H1 (cell line): ENCODE measurements around the gene PRADC1. TPM values are rescaled to one million over a fixed set of nuclear protein-coding genes. Genes with fewer than 3 reads are reported as not detected.

Experiments
- CTCF ChIA-PET: fragments of 300-600 bp; sonication (Branson Sonifier 250); formaldehyde crosslinking; loops from one replicate; lab custom pipeline; 2021; ENCODE audit not compliant: partially characterized antibody; lab: Charles Lee
- POLR2A ChIA-PET: fragments of 300-600 bp; sonication (Branson Sonifier 250); formaldehyde crosslinking; loops from one replicate; lab custom pipeline; 2021; ENCODE audit warnings: inconsistent platforms; ENCODE audit not compliant: partially characterized antibody; lab: Charles Lee
- DNase-seq, 2 experiments: peaks; one replicate each; pipeline versions ENCODE4 v3.0.0 to v3.0.0-alpha.2; 2010 to 2022; ENCODE audit warnings: low spot score in 2 of 2, low read depth in 1 of 2, mixed read lengths in 1 of 2
- FAIRE-seq: peaks from 2 replicates; lab custom pipeline; 2011; peaks lifted over from hg19 to GRCh38; lab: Jason Lieb, UNC
- H2AFZ ChIP-seq: 2 replicates; pipeline ENCODE4 v1.8.1; 2012; ENCODE audit warnings: low read length, inconsistent platforms
- H2AK5ac ChIP-seq: 2 replicates; pipeline ENCODE4 v1.6.1; 2013; ENCODE audit warnings: low read depth, low read length
- H2BK120ac ChIP-seq: replicated peaks from 2 replicates; pipeline ENCODE3; 2013; ENCODE audit warnings: low read depth, low read length, inconsistent platforms
- H2BK12ac ChIP-seq: 2 replicates; pipeline ENCODE4 v1.6.1; 2013; ENCODE audit warnings: low read depth, low read length
- H2BK15ac ChIP-seq: 2 replicates; pipeline ENCODE4 v1.6.1; 2013; ENCODE audit warnings: low read length
- H2BK20ac ChIP-seq: 2 replicates; pipeline ENCODE4 v1.6.1; 2013; ENCODE audit warnings: low read length
- H2BK5ac ChIP-seq: 2 replicates; pipeline ENCODE4 v1.6.1; 2013; ENCODE audit warnings: low read depth, low read length
- H3K14ac ChIP-seq: 2 replicates; pipeline ENCODE4 v1.6.1; 2013; ENCODE audit warnings: inconsistent platforms; ENCODE audit not compliant: insufficient read length
- H3K18ac ChIP-seq: 2 replicates; pipeline ENCODE4 v1.6.1; 2013; ENCODE audit warnings: low read length; ENCODE audit errors: extremely low read depth
- H3K23ac ChIP-seq: 2 replicates; pipeline ENCODE4 v1.6.1; 2013; ENCODE audit warnings: inconsistent platforms; ENCODE audit not compliant: insufficient read length
- H3K23me2 ChIP-seq: 2 replicates; pipeline ENCODE4 v1.6.1; 2013; ENCODE audit warnings: low read depth, low read length
- H3K27ac ChIP-seq: 2 replicates; pipeline ENCODE4 v1.6.1; 2011; ENCODE audit warnings: low read depth, low read length, inconsistent platforms
- H3K27me3 ChIP-seq, 4 experiments: replicated peaks in 1 of 4; 1 replicate in 1 of 4; 2 replicates in 3 of 4; pipeline versions ENCODE4 v1.6.1 to v1.8.1; 2011 to 2013; ENCODE audit warnings: low read length in 3 of 4, mild to moderate bottlenecking in 3 of 4, inconsistent platforms in 2 of 4, mixed read lengths in 2 of 4, moderate library complexity in 1 of 4; ENCODE audit not compliant: control insufficient read depth in 3 of 4, insufficient read depth in 3 of 4; ENCODE audit errors: extremely low read depth in 1 of 4
- H3K36me3 ChIP-seq, 4 experiments: 2 replicates each; pipeline versions ENCODE4 v1.6.1 to v1.8.1; 2011 to 2013; ENCODE audit warnings: mild to moderate bottlenecking in 4 of 4, low read length in 3 of 4, moderate library complexity in 2 of 4, control low read depth in 1 of 4, inconsistent platforms in 1 of 4; ENCODE audit not compliant: insufficient read depth in 4 of 4, control insufficient read depth in 2 of 4
- H3K4ac ChIP-seq: replicated peaks from 2 replicates; pipeline ENCODE3; 2013; ENCODE audit warnings: low read length, low read depth, mixed read lengths, inconsistent platforms; ENCODE audit not compliant: insufficient read length
- H3K4me1 ChIP-seq, 4 experiments: replicated peaks in 1 of 4; 1 replicate in 1 of 4; 2 replicates in 3 of 4; pipeline versions ENCODE4 v1.6.1 to v1.8.1; 2011 to 2013; ENCODE audit warnings: low read length in 3 of 4, inconsistent platforms in 2 of 4, mixed read lengths in 1 of 4; ENCODE audit not compliant: insufficient read depth in 4 of 4, control insufficient read depth in 3 of 4
- H3K4me2 ChIP-seq, 2 experiments: 2 replicates each; pipeline versions ENCODE4 v1.6.1 to v1.8.1; 2011 to 2013; ENCODE audit warnings: low read depth in 2 of 2, low read length in 2 of 2, control low read depth in 1 of 2, inconsistent platforms in 1 of 2, mild to moderate bottlenecking in 1 of 2; ENCODE audit not compliant: insufficient read depth in 1 of 2
- H3K4me3 ChIP-seq, 4 experiments: fragments of 200-600, 300-600 bp in 1 of 4; sonication (generic), shearing (Covaris generic), sonication (Bioruptor Twin) in 1 of 4; 2 replicates each; pipeline versions ENCODE4 v1.5.1 to v1.8.1; 2011 to 2016; ENCODE audit warnings: low read length in 4 of 4, low read depth in 3 of 4, control low read depth in 2 of 4, inconsistent platforms in 2 of 4, mild to moderate bottlenecking in 2 of 4, mixed read lengths in 1 of 4, moderate library complexity in 1 of 4; ENCODE audit not compliant: insufficient read depth in 2 of 4; ENCODE audit errors: extremely low read depth in 1 of 4
- H3K56ac ChIP-seq: replicated peaks from 2 replicates; pipeline ENCODE3; 2013; ENCODE audit warnings: low read depth, mild to moderate bottlenecking, mixed read lengths, low read length, inconsistent platforms; ENCODE audit not compliant: insufficient read length
- H3K79me1 ChIP-seq: 2 replicates; pipeline ENCODE4 v1.6.1; 2013; ENCODE audit warnings: low read depth, low read length, control low read depth
- H3K79me2 ChIP-seq, 2 experiments: 2 replicates each; pipeline versions ENCODE4 v1.6.1 to v1.8.1; 2012 to 2013; ENCODE audit warnings: low read length in 2 of 2, mild to moderate bottlenecking in 2 of 2, inconsistent platforms in 1 of 2; ENCODE audit not compliant: insufficient read depth in 2 of 2, control insufficient read depth in 1 of 2
- H3K9ac ChIP-seq, 4 experiments: replicated peaks in 1 of 4; 1 replicate in 1 of 4; 2 replicates in 3 of 4; pipeline versions ENCODE4 v1.6.1 to v1.8.1; 2011 to 2013; ENCODE audit warnings: low read depth in 3 of 4, low read length in 3 of 4, control low read depth in 2 of 4, mild to moderate bottlenecking in 2 of 4, moderate library complexity in 2 of 4, inconsistent platforms in 1 of 4; ENCODE audit errors: extremely low read depth in 1 of 4
- H3K9me3 ChIP-seq, 2 experiments: 2 replicates each; pipeline versions ENCODE4 v1.6.1 to v1.8.1; 2012 to 2013; ENCODE audit warnings: mild to moderate bottlenecking in 2 of 2, moderate library complexity in 2 of 2, control low read depth in 1 of 2, inconsistent platforms in 1 of 2, low read depth in 1 of 2, low read length in 1 of 2, mixed read lengths in 1 of 2; ENCODE audit not compliant: insufficient read depth in 2 of 2
- H4K20me1 ChIP-seq, 2 experiments: replicated peaks in 1 of 2; 2 replicates each; pipeline versions ENCODE3 to v1.8.1; 2011 to 2013; ENCODE audit warnings: inconsistent platforms in 2 of 2, low read length in 2 of 2, mild to moderate bottlenecking in 1 of 2; ENCODE audit not compliant: insufficient read depth in 2 of 2, control insufficient read depth in 1 of 2
- H4K5ac ChIP-seq: 2 replicates; pipeline ENCODE4 v1.6.1; 2013; ENCODE audit warnings: low read length, low read depth, mixed read lengths, inconsistent platforms; ENCODE audit not compliant: insufficient read length
- H4K8ac ChIP-seq: 2 replicates; pipeline ENCODE4 v1.8.0; 2013; ENCODE audit warnings: mild to moderate bottlenecking, moderate library complexity, low read length, inconsistent platforms; ENCODE audit not compliant: insufficient read depth; ENCODE audit errors: extremely low read depth
- H4K91ac ChIP-seq: replicated peaks from 2 replicates; pipeline ENCODE3; 2013; ENCODE audit warnings: low read length, mixed read lengths, inconsistent platforms; ENCODE audit not compliant: insufficient read length
- SIRT6 ChIP-seq: IDR thresholded peaks from one replicate; pipeline ENCODE4 v1.7.1; 2012; ENCODE audit warnings: low read length, inconsistent platforms
- ZNF274 ChIP-seq: IDR thresholded peaks from 2 replicates; pipeline ENCODE4 v1.7.0; 2012; ENCODE audit warnings: low read length, borderline replicate concordance; ENCODE audit errors: extremely low read depth
- WGBS, 2 experiments: shearing (Covaris generic) in 1 of 2; methylation state at CpG; one replicate each; pipeline versions ENCODE4 v1.1.6 to v1.1.7; 2013 to 2015; ENCODE audit warnings: low lambda C conversion rate in 2 of 2, mixed read lengths in 2 of 2, inconsistent platforms in 1 of 2, low coverage in 1 of 2, missing lambda C conversion rate in 1 of 2; ENCODE audit not compliant: insufficient replicate concordance in 2 of 2, insufficient coverage in 1 of 2, insufficient read length in 1 of 2; ENCODE audit errors: extremely low coverage in 1 of 2, missing lambda C conversion rate in 1 of 2; 5-methylcytosine and 5-hydroxymethylcytosine counted together
- polyA plus RNA-seq, 7 experiments: library from polyadenylated mRNA; depleted of rRNA in 3 of 7; stranded (reverse) in 5 of 7; unstranded in 2 of 7; fragments of >200 nt in 5 of 7; fragments of 200-250 nt in 2 of 7; gene quantifications; 1 replicate in 5 of 7; 2 replicates in 1 of 7; 4 replicates in 1 of 7; pipeline versions ENCODE4 v1.2.1 to v1.2.3, GENCODE V29; 2011 to 2013; ENCODE audit warnings: missing spikeins in 2 of 7, mixed read lengths in 2 of 7
- total RNA-seq: library from RNA; stranded (reverse); fragmentation: NEBNext Ultra II Directional; extraction: Animal tissue kit (Norgen Biotek cat#: 25700); gene quantifications from 2 replicates; pipeline ENCODE4 v1.2.1, GENCODE V29; 2021
- TF ChIP-seq, protein P1 (sequence below), 3 experiments: IDR thresholded peaks; 1 replicate in 2 of 3; 2 replicates in 1 of 3; pipeline versions ENCODE4 v1.5.1 to v1.6.1; 2011; ENCODE audit warnings: low read length in 3 of 3, mild to moderate bottlenecking in 3 of 3, inconsistent platforms in 2 of 3, low read depth in 1 of 3, moderate library complexity in 1 of 3; ENCODE audit not compliant: insufficient read depth in 1 of 3; ENCODE audit errors: control extremely low read depth in 1 of 3

Gene PRADC1
- total and polyA plus RNA-seq, 2 of the 8 experiments (the other 6 are each of a cell fraction or from before 2014, with no cell fraction given) = 8.9 to 13.1 TPM

DNA sequence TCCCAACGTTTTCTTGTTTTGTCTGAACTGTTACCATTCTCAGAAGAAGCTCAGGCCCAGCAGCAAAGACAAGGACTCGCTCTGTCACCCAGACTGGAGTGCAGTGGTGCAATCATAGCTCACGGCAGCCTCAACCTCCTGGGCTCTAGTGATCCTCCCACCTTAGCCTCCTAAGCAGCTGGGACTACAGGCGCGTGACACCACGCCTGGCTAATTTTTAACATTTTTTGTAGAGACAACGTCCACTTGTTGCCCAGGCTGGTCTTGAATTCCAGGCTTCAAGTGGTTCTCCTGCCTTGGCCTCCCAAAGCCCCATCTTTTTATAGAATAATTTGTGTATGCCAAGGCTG lies 21.0 kb downstream of the PRADC1 start:
- Histone ChIP-seq H3K4me2 (no peak overlapping the region), H3K9ac (no peak overlapping the region), H3K23ac (no peak overlapping the region), H3K27ac (no peak overlapping the region), H3K36me3 (no peaks in the 10 kb centered on the region), H2BK20ac (no peak overlapping the region), H3K79me2 (peaks cover 5 to 23% of the 10 kb centered on the region in 2 experiments), H2BK5ac (no peak overlapping the region), H2BK15ac (no peak overlapping the region), H4K8ac (no peak overlapping the region), H3K27me3 (peaks cover 0 to 4% (median 2%) of the 10 kb centered on the region in 4 experiments; a peak in 1 of 7 replicates), H3K56ac (no peak overlapping the region), H4K20me1 (no peaks in the 10 kb centered on the region), H3K9me3 (no peaks in the 10 kb centered on the region), H3K4ac (no peak overlapping the region), H3K18ac (no peak overlapping the region), H3K14ac (no peak overlapping the region), H3K4me3 (no peak overlapping the region), H3K23me2 (peaks cover 3% of the 10 kb centered on the region; the same call in 1 of the 2 replicates), H2AFZ (no peak overlapping the region), H4K5ac (no peak overlapping the region), H3K4me1 (peaks cover 0 to 3% (median 2%) of the 10 kb centered on the region in 4 experiments; a peak in 3 of 7 replicates), H2AK5ac (no peak overlapping the region), H3K79me1 (peaks cover 3% of the 10 kb centered on the region; the same call in 1 of the 2 replicates), H2BK12ac (no peak overlapping the region), H2BK120ac (no peak overlapping the region), H4K91ac (no peak overlapping the region)
- FAIRE-seq (no peak), DNase-seq (no peak)
- TF ChIP-seq, protein P1, sequence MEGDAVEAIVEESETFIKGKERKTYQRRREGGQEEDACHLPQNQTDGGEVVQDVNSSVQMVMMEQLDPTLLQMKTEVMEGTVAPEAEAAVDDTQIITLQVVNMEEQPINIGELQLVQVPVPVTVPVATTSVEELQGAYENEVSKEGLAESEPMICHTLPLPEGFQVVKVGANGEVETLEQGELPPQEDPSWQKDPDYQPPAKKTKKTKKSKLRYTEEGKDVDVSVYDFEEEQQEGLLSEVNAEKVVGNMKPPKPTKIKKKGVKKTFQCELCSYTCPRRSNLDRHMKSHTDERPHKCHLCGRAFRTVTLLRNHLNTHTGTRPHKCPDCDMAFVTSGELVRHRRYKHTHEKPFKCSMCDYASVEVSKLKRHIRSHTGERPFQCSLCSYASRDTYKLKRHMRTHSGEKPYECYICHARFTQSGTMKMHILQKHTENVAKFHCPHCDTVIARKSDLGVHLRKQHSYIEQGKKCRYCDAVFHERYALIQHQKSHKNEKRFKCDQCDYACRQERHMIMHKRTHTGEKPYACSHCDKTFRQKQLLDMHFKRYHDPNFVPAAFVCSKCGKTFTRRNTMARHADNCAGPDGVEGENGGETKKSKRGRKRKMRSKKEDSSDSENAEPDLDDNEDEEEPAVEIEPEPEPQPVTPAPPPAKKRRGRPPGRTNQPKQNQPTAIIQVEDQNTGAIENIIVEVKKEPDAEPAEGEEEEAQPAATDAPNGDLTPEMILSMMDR (IDR thresholded peaks at IDR 0.05; ENCODE audit: control extremely low read depth in 1 of 3, insufficient read depth in 1 of 3, low read depth in 1 of 3, low read length in 3 of 3) = no peak
- TF ChIP-seq ZNF274 (no peak), SIRT6 (no peak)
- POLR2A ChIA-PET = interaction anchor here (1.2 to 6.2 kb wide), 6 partner anchors 10 to 126 kb away, joined by 3 to 39 read pairs (median 11); partner anchors contain the start of genes CCT7, NOTO and PRADC1
- CTCF ChIA-PET = interaction anchor here (0.6 to 8.4 kb wide), 49 partner anchors 9 to 321 kb away, joined by 3 to 92 read pairs (median 5); partner anchors contain the start of genes CCT7, NOTO and PRADC1
- 84% methylated on average over 7 of the region's 7 CpGs; no CpG with 5 or more reads in 1 of the 2 experiments for WGBS, 2 experiments
